Activated CD8-positive, alpha-beta memory T cell treated with anti-CD3 and anti-CD28 coated beads, Interleukin-2, amount 10 ng/mL, durations not matched to agents 7 days and 5 days (primary cell): Measurements from ENCODE around the gene CHKB. TPM values are rescaled to one million over a fixed set of nuclear protein-coding genes. Genes with fewer than 3 reads are reported as not detected.

Experiments
- ATAC-seq: fragments of 150-1000 bp; cut with Tn5 transposase; one replicate; pipeline ENCODE4 v1.10.0; 2021; ENCODE audit warnings: moderate library complexity
- CTCF ChIA-PET: fragments of 350-600 bp; sonication (Branson Sonifier 250); formaldehyde crosslinking; loops from one replicate; lab custom pipeline; 2021; ENCODE audit warnings: antibody characterized with exemption; lab: Charles Lee
- DNase-seq: peaks from one replicate; pipeline ENCODE4 v3.0.0-alpha.2; 2020
- H3K27ac Mint-ChIP-seq: one replicate; pipeline ENCODE4 v1.8.0; 2021; ENCODE audit warnings: mild to moderate bottlenecking, mixed read lengths
- H3K27me3 Mint-ChIP-seq: one replicate; pipeline ENCODE4 v1.8.0; 2021; ENCODE audit warnings: mixed read lengths
- H3K36me3 Mint-ChIP-seq: one replicate; pipeline ENCODE4 v1.8.0; 2021; ENCODE audit warnings: mild to moderate bottlenecking, mixed read lengths
- H3K4me1 Mint-ChIP-seq: one replicate; pipeline ENCODE4 v1.8.0; 2021; ENCODE audit warnings: mixed read lengths
- H3K4me3 Mint-ChIP-seq: one replicate; pipeline ENCODE4 v1.8.0; 2021; ENCODE audit warnings: mild to moderate bottlenecking, moderate library complexity, mixed read lengths
- H3K9me3 Mint-ChIP-seq: one replicate; pipeline ENCODE4 v1.8.0; 2022; ENCODE audit warnings: low read depth, mixed read lengths
- total RNA-seq, 2 experiments: library from RNA; stranded (reverse); gene quantifications; one replicate each; pipeline ENCODE4 v1.2.3, GENCODE V29; 2021

CHKB gene
- total RNA-seq, 2 experiments from 2014 or later, result 97.2 to 118 TPM

GRCh38 chr22:50560034-50560433, 22.6 kb downstream of the CHKB start:
- Mint-ChIP-seq H3K27me3 (peaks cover 13% of the 10 kb centered on the region), H3K27ac (no peak overlapping the region), H3K4me3 (no peak overlapping the region), H3K36me3 (no peaks in the 10 kb centered on the region), H3K9me3 (no peaks in the 10 kb centered on the region), H3K4me1 (peaks cover 20% of the 10 kb centered on the region)
- no peak for ATAC-seq
- DNase-seq, result no peak
- CTCF ChIA-PET, result interaction anchor here (0.7 to 2.6 kb wide), 6 partner anchors 12 to 34 kb away, joined by 3 to 12 read pairs (median 3); partner anchors contain the start of genes KLHDC7B and SCO2

GRCh38 chr22:50556703-50557102, 25.9 kb downstream of the CHKB start:
- Mint-ChIP-seq H3K4me1 (peaks cover 8% of the 10 kb centered on the region), H3K27ac (no peak overlapping the region)

GRCh38 chr22:50553310-50553709, 29.3 kb downstream of the CHKB start:
- Mint-ChIP-seq H3K4me3 (no peak overlapping the region), H3K36me3 (no peaks in the 10 kb centered on the region), H3K27me3 (peaks cover 4% of the 10 kb centered on the region), H3K9me3 (no peaks in the 10 kb centered on the region), H3K27ac (no peak overlapping the region), H3K4me1 (peaks cover 17% of the 10 kb centered on the region)
- no peak for ATAC-seq
- DNase-seq, result no peak
- CTCF ChIA-PET, result interaction anchor here (8.5 kb wide), 1 partner anchor 10 kb away, joined by 75 read pairs; the partner anchor contains the start of gene SYCE3

More at GRCh38 chr22:50556703-50557102, 25.9 kb downstream of the CHKB start:
- H3K9me3 Mint-ChIP-seq, result no peaks in the 10 kb centered on the region
- ATAC-seq (no peak), DNase-seq (no peak)
- CTCF ChIA-PET, result interaction anchor here (0.8 to 3.0 kb wide), 3 partner anchors 9 to 31 kb away, joined by 4 to 10 read pairs (median 7); partner anchors contain the start of gene SCO2
- H3K27me3 Mint-ChIP-seq, result peaks cover 6% of the 10 kb centered on the region
- H3K4me3 Mint-ChIP-seq, result no peak overlapping the region
- H3K36me3 Mint-ChIP-seq, result no peaks in the 10 kb centered on the region

GRCh38 chr22:50551160-50551752, 31.4 kb downstream of the CHKB start:
- Mint-ChIP-seq H3K36me3 (no peaks in the 10 kb centered on the region), H3K27me3 (peaks cover 4% of the 10 kb centered on the region), H3K4me3 (no peak overlapping the region), H3K9me3 (no peaks in the 10 kb centered on the region), H3K4me1 (peaks cover 23% of the 10 kb centered on the region), H3K27ac (no peak overlapping the region)
- CTCF ChIA-PET, result interaction anchor here (0.8 to 8.5 kb wide), 3 partner anchors 13 to 69 kb away, joined by 3 to 75 read pairs (median 55); partner anchors contain the start of genes SCO2 and SYCE3
- DNase-seq (no peak), ATAC-seq (no peak)

GRCh38 chr22:50550395-50550794, 32.3 kb downstream of the CHKB start:
- DNase-seq, result no peak

GRCh38 chr22:50548921-50549790, 33.5 kb downstream of the CHKB start:
- ATAC-seq, result peak; percentile 14
- peak overlapping the region; percentile 88 for H3K27ac Mint-ChIP-seq
- peaks cover 43% of the 10 kb centered on the region for H3K4me1 Mint-ChIP-seq
- CTCF ChIA-PET, result interaction anchor here (0.7 to 8.5 kb wide), 12 partner anchors 9 to 299 kb away, joined by 3 to 75 read pairs (median 4); partner anchors contain the start of genes CPT1B, HDAC10, SCO2 and SYCE3
- no peak for DNase-seq
- H3K27me3 Mint-ChIP-seq, result no peaks in the 10 kb centered on the region
- H3K4me3 Mint-ChIP-seq, result peak overlapping the region; percentile 78
- H3K9me3 Mint-ChIP-seq, result no peaks in the 10 kb centered on the region
- no peaks in the 10 kb centered on the region for H3K36me3 Mint-ChIP-seq

More at GRCh38 chr22:50550395-50550794, 32.3 kb downstream of the CHKB start:
- ATAC-seq, result no peak
- H3K27ac Mint-ChIP-seq, result peak overlapping the region; percentile 45
- peak overlapping the region; percentile 16 for H3K4me3 Mint-ChIP-seq
- no peaks in the 10 kb centered on the region for H3K36me3 Mint-ChIP-seq
- H3K9me3 Mint-ChIP-seq, result no peaks in the 10 kb centered on the region
- CTCF ChIA-PET, result interaction anchor here (0.8 to 8.5 kb wide), 4 partner anchors 13 to 70 kb away, joined by 3 to 75 read pairs (median 29); partner anchors contain the start of genes SCO2 and SYCE3
- H3K27me3 Mint-ChIP-seq, result peaks cover 2% of the 10 kb centered on the region
- peaks cover 31% of the 10 kb centered on the region for H3K4me1 Mint-ChIP-seq

GRCh38 chr22:50548040-50548920, 34.4 kb downstream of the CHKB start:
- peaks cover 46% of the 10 kb centered on the region for H3K4me1 Mint-ChIP-seq
- DNase-seq, result peak; percentile 78
- no peaks in the 10 kb centered on the region for H3K36me3 Mint-ChIP-seq
- no peaks in the 10 kb centered on the region for H3K27me3 Mint-ChIP-seq
- CTCF ChIA-PET, result interaction anchor here (0.7 to 8.5 kb wide), 17 partner anchors 9 to 298 kb away, joined by 3 to 75 read pairs (median 5); partner anchors contain the start of genes CPT1B, HDAC10, NCAPH2 and SCO2
- peak overlapping the region; percentile 90 for H3K27ac Mint-ChIP-seq
- H3K4me3 Mint-ChIP-seq, result peak overlapping the region; percentile 68
- ATAC-seq, result peak; percentile 48
- no peaks in the 10 kb centered on the region for H3K9me3 Mint-ChIP-seq

GRCh38 chr22:50547263-50547985, 35.2 kb downstream of the CHKB start:
- no peak for ATAC-seq
- H3K4me3 Mint-ChIP-seq, result peak overlapping the region; percentile 54
- CTCF ChIA-PET, result interaction anchor here (0.9 to 8.5 kb wide), 13 partner anchors 8 to 297 kb away, joined by 3 to 75 read pairs (median 8); partner anchors contain the start of genes HDAC10, NCAPH2, SCO2 and SYCE3

GRCh38 chr22:50546326-50547262, 36.1 kb downstream of the CHKB start:
- peak overlapping the region; percentile 32 for H3K4me3 Mint-ChIP-seq
- peaks cover 4% of the 10 kb centered on the region for H3K36me3 Mint-ChIP-seq

More at GRCh38 chr22:50547263-50547985, 35.2 kb downstream of the CHKB start:
- H3K27ac Mint-ChIP-seq, result peak overlapping the region; percentile 80
- no peaks in the 10 kb centered on the region for H3K27me3 Mint-ChIP-seq
- no peak for DNase-seq
- peaks cover 50% of the 10 kb centered on the region for H3K4me1 Mint-ChIP-seq
- peaks cover 3% of the 10 kb centered on the region for H3K36me3 Mint-ChIP-seq
- H3K9me3 Mint-ChIP-seq, result no peaks in the 10 kb centered on the region

GRCh38 chr22:50545522-50546325, 36.9 kb downstream of the CHKB start, which contains the start of gene KLHDC7B:
Gene KLHDC7B, plus strand, starts transcription at chr22:50545899. Its CDS starts 345 bp downstream, at chr22:50546244.
- H3K9me3 Mint-ChIP-seq, result no peaks in the 10 kb centered on the region
- peak within 1 kb of the TSS; percentile 32 for H3K4me3 Mint-ChIP-seq
- peak within 1 kb of the TSS; percentile 92 for H3K27ac Mint-ChIP-seq
- CTCF ChIA-PET, result interaction anchor here (0.7 to 2.5 kb wide), 10 partner anchors 8 to 95 kb away, joined by 3 to 22 read pairs (median 6); partner anchors contain the start of genes SCO2, SYCE3 and TYMP
- DNase-seq, result peak; percentile 78
- peaks cover 65% of the 10 kb centered on the region for H3K4me1 Mint-ChIP-seq
- peak; percentile 20 for ATAC-seq
- no peaks in the 10 kb centered on the region for H3K27me3 Mint-ChIP-seq
- peaks cover 7% of the 10 kb centered on the region for H3K36me3 Mint-ChIP-seq

More at GRCh38 chr22:50546326-50547262, 36.1 kb downstream of the CHKB start:
- Mint-ChIP-seq H3K27me3 (no peaks in the 10 kb centered on the region), H3K27ac (peak overlapping the region; percentile 92), H3K4me1 (peaks cover 58% of the 10 kb centered on the region), H3K9me3 (no peaks in the 10 kb centered on the region)
- CTCF ChIA-PET, result interaction anchor here (0.8 to 8.5 kb wide), 12 partner anchors 7 to 94 kb away, joined by 3 to 75 read pairs (median 18); partner anchors contain the start of genes NCAPH2, SCO2, SYCE3 and TYMP
- ATAC-seq (no peak), DNase-seq (no peak)
